A549 (cell line): Measurements from ENCODE around the gene AGTRAP. TPM values are rescaled to one million over a fixed set of nuclear protein-coding genes. Genes with fewer than 3 reads are reported as not detected.

Source experiments
- ATAC-seq, 2 experiments: fragments of 200-7000 bp in 1 of 2; fragments of >200 bp in 1 of 2; cut with Nextera tagmentation in 1 of 2; cut with Tn5 transposase in 1 of 2; 3 replicates each; pipeline versions ENCODE4 v1.8.0 to v1.9.1; 2018 to 2020; ENCODE audit warnings: mild to moderate bottlenecking in 1 of 2, moderate library complexity in 1 of 2
- CTCF ChIA-PET: fragments of 300-600 bp; sonication (Branson Sonifier 250); formaldehyde crosslinking; extraction: SDS; loops from one replicate; lab custom pipeline; 2021; ENCODE audit warnings: antibody characterized with exemption, inconsistent platforms; lab: Yijun Ruan, JAX
- POLR2A ChIA-PET: fragments of 350-600 bp; formaldehyde crosslinking; extraction: SDS; loops from one replicate; lab custom pipeline; 2021; ENCODE audit warnings: antibody characterized with exemption, inconsistent platforms; lab: Yijun Ruan, JAX
- DNase-seq, 2 experiments: peaks; one replicate each; pipeline versions ENCODE4 v3.0.0 to v3.0.0-alpha.2; 2011 to 2016; ENCODE audit warnings: low read depth in 1 of 2, low spot score in 1 of 2
- FAIRE-seq: peaks from 2 replicates; lab custom pipeline; 2011; peaks lifted over from hg19 to GRCh38; lab: Jason Lieb, UNC
- H3K27ac ChIP-seq, 2 experiments: fragments of >200 bp; sonication (Bioruptor Twin); formaldehyde crosslinking; 3 replicates each; pipeline ENCODE4 v1.5.1; 2016 to 2017
- H3K4me1 ChIP-seq: fragments of >200 bp; sonication (Bioruptor Twin); formaldehyde crosslinking; 3 replicates; pipeline ENCODE4 v1.6.1; 2016
- H3K4me2 ChIP-seq: fragments of >200 bp; sonication (Bioruptor Twin); formaldehyde crosslinking; 3 replicates; pipeline ENCODE4 v1.6.1; 2016
- H3K4me3 ChIP-seq: fragments of >200 bp; sonication (Bioruptor Twin); formaldehyde crosslinking; 3 replicates; pipeline ENCODE4 v1.5.1; 2016
- H3K9me3 ChIP-seq: fragments of >200 bp; sonication (Bioruptor Twin); formaldehyde crosslinking; 3 replicates; pipeline ENCODE4 v1.6.1; 2016
- CEBPB ChIP-seq, 2 experiments: fragments of >200 bp in 1 of 2; sonication (Bioruptor Twin) in 1 of 2; formaldehyde crosslinking in 1 of 2; IDR thresholded peaks; 2 replicates each; pipeline ENCODE4 v1.6.1; 2012 to 2016
- CHD2 ChIP-seq: fragments of 150-350 bp; IDR thresholded peaks from 2 replicates; pipeline ENCODE4 v1.6.1; 2014; ENCODE audit warnings: low read length; ENCODE audit not compliant: partially characterized antibody
- FOSB ChIP-seq: fragments of 250-450 bp; sonication (Bioruptor Pico); IDR thresholded peaks from 2 replicates; pipeline ENCODE4 v1.5.0; 2020; ENCODE audit warnings: mild to moderate bottlenecking, moderate library complexity
- FOSL2 ChIP-seq, 2 experiments: fragments of 450-650 bp in 1 of 2; fragments of >200 bp in 1 of 2; sonication (Bioruptor Twin) in 1 of 2; formaldehyde crosslinking; IDR thresholded peaks; 2 replicates each; pipeline versions ENCODE4 v1.5.0 to v1.6.1; 2016 to 2020; ENCODE audit warnings: mild to moderate bottlenecking in 1 of 2, moderate library complexity in 1 of 2
- FOXS1 ChIP-seq: fragments of 250-450 bp; sonication (Bioruptor Pico); IDR thresholded peaks from 2 replicates; pipeline ENCODE4 v1.5.0; 2020; ENCODE audit warnings: mild to moderate bottlenecking, moderate library complexity
- KDM1A ChIP-seq: fragments of 200-600 bp; sonication (generic); IDR thresholded peaks from 2 replicates; pipeline ENCODE4 v1.6.1; 2016; ENCODE audit warnings: low read depth, mild to moderate bottlenecking
- KDM5A ChIP-seq: fragments of 200-600 bp; sonication (generic); IDR thresholded peaks from 2 replicates; pipeline ENCODE4 v1.6.1; 2016; ENCODE audit warnings: antibody characterized with exemption, mild to moderate bottlenecking
- NFE2L2 ChIP-seq: fragments of 150-350 bp; conservative IDR thresholded peaks from 2 replicates; pipeline ENCODE4 v1.6.1; 2014; ENCODE audit warnings: low read length
- NPAS2 ChIP-seq: fragments of 250-450 bp; sonication (Bioruptor Pico); IDR thresholded peaks from 2 replicates; pipeline ENCODE4 v1.8.0; 2022; ENCODE audit warnings: mild to moderate bottlenecking, moderate library complexity, borderline replicate concordance
- PHF8 ChIP-seq: fragments of 200-600 bp; sonication (generic); IDR thresholded peaks from 2 replicates; pipeline ENCODE4 v1.6.1; 2016; ENCODE audit warnings: low read depth, mild to moderate bottlenecking, antibody characterized with exemption, moderate library complexity, borderline replicate concordance
- POLR2AphosphoS2 ChIP-seq: conservative IDR thresholded peaks from 2 replicates; pipeline ENCODE4 v1.6.1; 2012; ENCODE audit warnings: low read length, improper control_type of control experiment, inconsistent platforms
- RARB ChIP-seq: fragments of 250-450 bp; sonication (Bioruptor Pico); IDR thresholded peaks from 2 replicates; pipeline ENCODE4 v1.8.0; 2021; ENCODE audit warnings: mild to moderate bottlenecking, moderate library complexity
- TP53 ChIP-seq: fragments of 250-450 bp; sonication (Bioruptor Pico); IDR thresholded peaks from 2 replicates; pipeline ENCODE4 v1.5.0; 2021; ENCODE audit warnings: mild to moderate bottlenecking, moderate library complexity
- ZNF302 ChIP-seq: fragments of 250-450 bp; sonication (Bioruptor Pico); IDR thresholded peaks from 2 replicates; pipeline ENCODE4 v1.9.0; 2021; ENCODE audit warnings: inconsistent platforms, mild to moderate bottlenecking, moderate library complexity
- ZSCAN20 ChIP-seq: fragments of 250-450 bp; sonication (Bioruptor Pico); IDR thresholded peaks from 2 replicates; pipeline ENCODE4 v1.8.0; 2022; ENCODE audit warnings: mild to moderate bottlenecking, moderate library complexity
- WGBS: methylation state at CpG from one replicate; pipeline ENCODE4 v1.1.6; 2017; ENCODE audit errors: missing lambda C conversion rate; 5-methylcytosine and 5-hydroxymethylcytosine counted together
- polyA plus RNA-seq, 4 experiments: library from polyadenylated mRNA; depleted of rRNA in 3 of 4; stranded (reverse); fragments of >200 nt; fragmentation: RNase III in 1 of 4; extraction: RNeasy Plus Mini Kit Qiagen cat#74134 plus additional on column Dnase treatment in 1 of 4; gene quantifications; 2 replicates in 3 of 4; 3 replicates in 1 of 4; pipeline ENCODE4 v1.2.3, GENCODE V29; 2011 to 2017
- TF ChIP-seq, protein P1 (sequence below): fragments of 150-350 bp; IDR thresholded peaks from 2 replicates; pipeline ENCODE4 v1.6.1; 2014; ENCODE audit warnings: low read depth, mild to moderate bottlenecking, low read length
- TF ChIP-seq, protein P2 (sequence below): fragments of 450-650 bp; IDR thresholded peaks from 2 replicates; pipeline ENCODE4 v1.6.1; 2014; ENCODE audit warnings: antibody characterized with exemption
- TF ChIP-seq, protein P3 (sequence below): fragments of >200 bp; sonication (Bioruptor Twin); formaldehyde crosslinking; IDR thresholded peaks from 3 replicates; pipeline ENCODE4 v1.6.1; 2016
- TF ChIP-seq, protein P4 (sequence below): IDR thresholded peaks from 2 replicates; pipeline ENCODE4 v1.6.1; 2012
- TF ChIP-seq, protein P5 (sequence below): fragments of >200 bp; sonication (Bioruptor Twin); formaldehyde crosslinking; IDR thresholded peaks from 2 replicates; pipeline ENCODE4 v1.6.1; 2016

Gene AGTRAP
- polyA plus RNA-seq, 2 of the 4 experiments (the other 2 are of a cell fraction): 26.9 to 57.5 TPM

DNA sequence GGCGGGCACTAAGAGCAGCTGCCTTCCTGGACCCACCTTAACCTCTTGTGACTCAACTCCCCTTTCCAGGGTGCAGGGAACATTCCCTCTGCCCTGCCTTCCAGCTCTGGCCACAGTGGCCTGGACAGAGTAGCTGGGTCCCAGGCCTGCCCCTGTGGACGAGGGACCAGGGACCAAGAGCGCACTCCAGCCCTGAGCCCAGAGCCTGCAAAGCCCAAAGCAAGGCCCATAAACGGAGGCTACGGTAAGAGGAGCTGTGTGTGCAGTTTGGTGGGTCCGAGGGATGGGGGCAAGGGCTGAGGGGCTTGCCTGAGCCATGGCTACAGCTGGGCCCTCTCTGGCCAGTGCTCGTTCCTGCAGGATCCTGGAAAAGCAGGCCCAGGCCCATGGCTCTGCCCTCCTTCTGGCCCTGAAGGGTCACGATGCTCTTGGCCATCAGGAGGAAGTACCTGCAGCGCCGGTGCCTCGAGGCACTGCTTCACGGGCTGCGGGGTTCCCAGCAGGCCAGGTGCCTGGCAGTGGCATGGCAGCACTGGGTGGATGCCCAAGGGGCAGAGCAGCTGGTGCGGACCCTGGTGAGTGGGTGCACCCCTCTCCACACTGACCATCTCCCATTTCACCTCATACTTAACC, 52.0 kb downstream of the AGTRAP start (continued):
- TF ChIP-seq, protein P1, sequence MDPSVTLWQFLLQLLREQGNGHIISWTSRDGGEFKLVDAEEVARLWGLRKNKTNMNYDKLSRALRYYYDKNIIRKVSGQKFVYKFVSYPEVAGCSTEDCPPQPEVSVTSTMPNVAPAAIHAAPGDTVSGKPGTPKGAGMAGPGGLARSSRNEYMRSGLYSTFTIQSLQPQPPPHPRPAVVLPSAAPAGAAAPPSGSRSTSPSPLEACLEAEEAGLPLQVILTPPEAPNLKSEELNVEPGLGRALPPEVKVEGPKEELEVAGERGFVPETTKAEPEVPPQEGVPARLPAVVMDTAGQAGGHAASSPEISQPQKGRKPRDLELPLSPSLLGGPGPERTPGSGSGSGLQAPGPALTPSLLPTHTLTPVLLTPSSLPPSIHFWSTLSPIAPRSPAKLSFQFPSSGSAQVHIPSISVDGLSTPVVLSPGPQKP: no peak
- TF ChIP-seq, protein P2, sequence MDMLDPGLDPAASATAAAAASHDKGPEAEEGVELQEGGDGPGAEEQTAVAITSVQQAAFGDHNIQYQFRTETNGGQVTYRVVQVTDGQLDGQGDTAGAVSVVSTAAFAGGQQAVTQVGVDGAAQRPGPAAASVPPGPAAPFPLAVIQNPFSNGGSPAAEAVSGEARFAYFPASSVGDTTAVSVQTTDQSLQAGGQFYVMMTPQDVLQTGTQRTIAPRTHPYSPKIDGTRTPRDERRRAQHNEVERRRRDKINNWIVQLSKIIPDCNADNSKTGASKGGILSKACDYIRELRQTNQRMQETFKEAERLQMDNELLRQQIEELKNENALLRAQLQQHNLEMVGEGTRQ: no peak
- TF ChIP-seq KDM1A: no peak
- TF ChIP-seq, protein P3, sequence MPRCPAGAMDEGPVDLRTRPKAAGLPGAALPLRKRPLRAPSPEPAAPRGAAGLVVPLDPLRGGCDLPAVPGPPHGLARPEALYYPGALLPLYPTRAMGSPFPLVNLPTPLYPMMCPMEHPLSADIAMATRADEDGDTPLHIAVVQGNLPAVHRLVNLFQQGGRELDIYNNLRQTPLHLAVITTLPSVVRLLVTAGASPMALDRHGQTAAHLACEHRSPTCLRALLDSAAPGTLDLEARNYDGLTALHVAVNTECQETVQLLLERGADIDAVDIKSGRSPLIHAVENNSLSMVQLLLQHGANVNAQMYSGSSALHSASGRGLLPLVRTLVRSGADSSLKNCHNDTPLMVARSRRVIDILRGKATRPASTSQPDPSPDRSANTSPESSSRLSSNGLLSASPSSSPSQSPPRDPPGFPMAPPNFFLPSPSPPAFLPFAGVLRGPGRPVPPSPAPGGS: no peak
- TF ChIP-seq POLR2AphosphoS2: no peak
- no peak for TF ChIP-seq NFE2L2
- TF ChIP-seq, protein P4, sequence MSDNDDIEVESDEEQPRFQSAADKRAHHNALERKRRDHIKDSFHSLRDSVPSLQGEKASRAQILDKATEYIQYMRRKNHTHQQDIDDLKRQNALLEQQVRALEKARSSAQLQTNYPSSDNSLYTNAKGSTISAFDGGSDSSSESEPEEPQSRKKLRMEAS: no peak
- TF ChIP-seq CHD2: no peak
- TF ChIP-seq, protein P5, sequence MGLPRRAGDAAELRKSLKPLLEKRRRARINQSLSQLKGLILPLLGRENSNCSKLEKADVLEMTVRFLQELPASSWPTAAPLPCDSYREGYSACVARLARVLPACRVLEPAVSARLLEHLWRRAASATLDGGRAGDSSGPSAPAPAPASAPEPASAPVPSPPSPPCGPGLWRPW: no peak

DNA sequence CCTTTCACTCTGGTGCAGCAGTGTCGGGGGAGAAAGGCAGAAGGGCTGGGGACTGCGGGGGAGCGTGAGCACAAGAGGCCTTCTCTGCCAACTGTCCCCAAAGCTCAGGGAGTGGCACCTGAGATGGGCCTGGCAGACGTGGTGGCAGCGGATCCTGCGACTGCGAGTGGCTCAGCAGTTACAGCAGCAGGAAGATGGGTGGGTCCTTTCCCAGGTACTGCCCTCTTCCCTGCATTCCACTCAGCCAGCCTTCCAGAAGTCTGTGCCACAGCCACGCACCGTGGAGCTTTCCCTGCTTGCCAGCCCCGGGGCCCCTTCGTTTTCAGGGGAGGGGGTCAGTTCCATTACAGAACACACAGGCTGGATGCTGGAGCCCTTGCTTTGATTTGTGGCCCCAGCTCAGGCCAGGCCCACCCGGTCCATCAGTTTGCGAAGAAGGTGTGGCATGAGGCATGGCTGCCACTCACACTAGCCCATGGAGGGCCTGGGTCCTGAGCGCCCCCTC, 52.7 kb downstream of the AGTRAP start:
- no peak for DNase-seq
- no peak overlapping the region for H3K4me2 ChIP-seq
- ChIA-PET POLR2A (interaction anchor here (1.8 kb wide), 1 partner anchor 119 kb away, joined by 6 read pairs; no protein-coding TSS in a partner anchor), CTCF (interaction anchor here (0.6 to 1.4 kb wide), 2 partner anchors 69 to 524 kb away, joined by 4 to 5 read pairs; no protein-coding TSS in a partner anchor)
- peaks cover 22% of the 10 kb centered on the region for H3K4me1 ChIP-seq
- no peak overlapping the region for H3K27ac ChIP-seq
- ATAC-seq: no peak
- no peak for FAIRE-seq
- no peaks in the 10 kb centered on the region for H3K9me3 ChIP-seq
- no peak overlapping the region for H3K4me3 ChIP-seq
- WGBS: 96% methylated on average over 9 of the region's 14 CpGs
- no peak for TF ChIP-seq NPAS2 (CRISPR knock-in tag)
- no peak for TF ChIP-seq RARB
- TF ChIP-seq PHF8: no peak
- TF ChIP-seq ZSCAN20 (CRISPR knock-in tag): no peak
- no peak for TF ChIP-seq FOSB
- no peak for TF ChIP-seq CEBPB (IDR thresholded peaks at IDR 0.05)
- TF ChIP-seq POLR2AphosphoS2: no peak
- no peak for TF ChIP-seq FOSL2 (IDR thresholded peaks at IDR 0.05)
- no peak for TF ChIP-seq FOSL2 (CRISPR knock-in tag; IDR thresholded peaks at IDR 0.05)
- no peak for TF ChIP-seq TP53 (CRISPR knock-in tag)
- no peak for TF ChIP-seq KDM5A
- TF ChIP-seq FOXS1 (CRISPR knock-in tag): no peak
- no peak for TF ChIP-seq ZNF302 (CRISPR knock-in tag)
- TF ChIP-seq, protein P2: no peak
- TF ChIP-seq, all 56 proteins: peak for 0
